PFSK-1 (cell line): Measurements from ENCODE around the gene CDK16.

Experiments
- FOXP2 ChIP-seq: optimal IDR thresholded peaks from 2 replicates; pipeline ENCODE3; 2011; ENCODE audit warnings: borderline replicate concordance, control low read depth, inconsistent platforms; ENCODE audit not compliant: insufficient read depth; ENCODE audit errors: extremely low read length, extremely low read depth
- POLR2AphosphoS5 ChIP-seq: IDR thresholded peaks from 2 replicates; pipeline ENCODE4 v1.6.1; 2012; ENCODE audit warnings: low read depth, mild to moderate bottlenecking, control low read depth, low read length, moderate library complexity
- SIN3A ChIP-seq: IDR thresholded peaks from 2 replicates; pipeline ENCODE4 v1.6.1; 2012; ENCODE audit warnings: mild to moderate bottlenecking, low read length, moderate library complexity, borderline replicate concordance; ENCODE audit not compliant: insufficient read depth
- TAF1 ChIP-seq: IDR thresholded peaks from 2 replicates; pipeline ENCODE4 v1.6.1; 2012; ENCODE audit warnings: low read length, control low read depth, borderline replicate concordance; ENCODE audit not compliant: insufficient read depth
- TF ChIP-seq, protein P1 (sequence below), 2 experiments: IDR thresholded peaks; 2 replicates each; pipeline versions ENCODE4 v1.6.1 to v1.8.0; 2011 to 2012; ENCODE audit warnings: low read depth in 2 of 2, low read length in 2 of 2, control low read depth in 1 of 2, inconsistent platforms in 1 of 2, mild to moderate bottlenecking in 1 of 2, moderate library complexity in 1 of 2; ENCODE audit not compliant: insufficient read depth in 1 of 2

CDK16 gene

GRCh38 chrX:47228550-47229270 lies 10.2 kb downstream of the CDK16 start:
- TF ChIP-seq SIN3A: no peak

GRCh38 chrX:47229427-47229826 lies 10.9 kb downstream of the CDK16 start:
- TF ChIP-seq, protein P1, sequence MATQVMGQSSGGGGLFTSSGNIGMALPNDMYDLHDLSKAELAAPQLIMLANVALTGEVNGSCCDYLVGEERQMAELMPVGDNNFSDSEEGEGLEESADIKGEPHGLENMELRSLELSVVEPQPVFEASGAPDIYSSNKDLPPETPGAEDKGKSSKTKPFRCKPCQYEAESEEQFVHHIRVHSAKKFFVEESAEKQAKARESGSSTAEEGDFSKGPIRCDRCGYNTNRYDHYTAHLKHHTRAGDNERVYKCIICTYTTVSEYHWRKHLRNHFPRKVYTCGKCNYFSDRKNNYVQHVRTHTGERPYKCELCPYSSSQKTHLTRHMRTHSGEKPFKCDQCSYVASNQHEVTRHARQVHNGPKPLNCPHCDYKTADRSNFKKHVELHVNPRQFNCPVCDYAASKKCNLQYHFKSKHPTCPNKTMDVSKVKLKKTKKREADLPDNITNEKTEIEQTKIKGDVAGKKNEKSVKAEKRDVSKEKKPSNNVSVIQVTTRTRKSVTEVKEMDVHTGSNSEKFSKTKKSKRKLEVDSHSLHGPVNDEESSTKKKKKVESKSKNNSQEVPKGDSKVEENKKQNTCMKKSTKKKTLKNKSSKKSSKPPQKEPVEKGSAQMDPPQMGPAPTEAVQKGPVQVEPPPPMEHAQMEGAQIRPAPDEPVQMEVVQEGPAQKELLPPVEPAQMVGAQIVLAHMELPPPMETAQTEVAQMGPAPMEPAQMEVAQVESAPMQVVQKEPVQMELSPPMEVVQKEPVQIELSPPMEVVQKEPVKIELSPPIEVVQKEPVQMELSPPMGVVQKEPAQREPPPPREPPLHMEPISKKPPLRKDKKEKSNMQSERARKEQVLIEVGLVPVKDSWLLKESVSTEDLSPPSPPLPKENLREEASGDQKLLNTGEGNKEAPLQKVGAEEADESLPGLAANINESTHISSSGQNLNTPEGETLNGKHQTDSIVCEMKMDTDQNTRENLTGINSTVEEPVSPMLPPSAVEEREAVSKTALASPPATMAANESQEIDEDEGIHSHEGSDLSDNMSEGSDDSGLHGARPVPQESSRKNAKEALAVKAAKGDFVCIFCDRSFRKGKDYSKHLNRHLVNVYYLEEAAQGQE (IDR thresholded peaks at IDR 0.05; ENCODE audit: insufficient read depth in 1 of 2, low read depth in 2 of 2, low read length in 2 of 2): no peak
- TF ChIP-seq TAF1: no peak
- TF ChIP-seq POLR2AphosphoS5: no peak
- no peak for TF ChIP-seq SIN3A
- TF ChIP-seq FOXP2: no peak

DNA sequence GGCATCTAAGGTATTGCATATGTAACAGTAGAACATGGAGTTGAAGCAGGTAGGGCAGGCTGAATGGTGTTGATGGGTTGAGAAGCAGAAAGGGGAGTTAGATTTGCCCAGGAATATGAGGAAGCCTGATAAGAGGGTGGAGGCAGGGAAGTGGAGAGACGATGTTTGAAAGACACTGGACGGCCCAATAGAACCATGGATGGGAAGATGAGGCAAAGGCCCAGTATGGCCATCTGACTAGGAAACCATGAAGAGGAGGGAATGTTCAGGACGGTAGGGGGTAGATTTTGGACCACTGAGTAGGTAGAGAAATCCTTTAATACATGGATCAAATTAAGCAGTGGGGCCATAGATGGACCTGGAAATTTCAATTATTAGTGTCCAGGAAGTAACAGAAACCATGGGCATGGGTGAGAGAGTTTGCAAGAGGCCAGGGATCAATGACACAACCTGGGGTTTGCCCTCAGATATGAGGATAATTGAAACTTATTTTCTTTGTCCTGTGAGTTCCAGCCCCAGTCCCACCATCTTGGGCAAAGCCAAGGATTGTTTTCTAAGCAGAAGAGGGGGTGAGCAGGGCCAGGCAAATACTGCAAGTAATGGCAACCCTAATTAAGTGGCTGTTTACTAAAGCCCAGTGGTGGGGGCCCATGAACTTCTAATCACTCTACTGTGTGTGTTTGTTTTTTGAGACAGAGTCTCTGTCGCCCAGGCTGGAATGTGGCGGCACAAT lies 11.8 kb downstream of the CDK16 start:
- TF ChIP-seq, protein P1 (IDR thresholded peaks at IDR 0.05; ENCODE audit: insufficient read depth in 1 of 2, low read depth in 2 of 2, low read length in 2 of 2): no peak
- no peak for TF ChIP-seq TAF1
- TF ChIP-seq POLR2AphosphoS5: peak; percentile 71
- no peak for TF ChIP-seq FOXP2
- no peak for TF ChIP-seq SIN3A

GRCh38 chrX:47231167-47231566 lies 12.7 kb downstream of the CDK16 start:
- TF ChIP-seq, protein P1 (IDR thresholded peaks at IDR 0.05; ENCODE audit: insufficient read depth in 1 of 2, low read depth in 2 of 2, low read length in 2 of 2): no peak
- TF ChIP-seq SIN3A: no peak
- TF ChIP-seq TAF1: no peak
- no peak for TF ChIP-seq FOXP2
- no peak for TF ChIP-seq POLR2AphosphoS5

GRCh38 chrX:47232197-47232802 lies 13.8 kb downstream of the CDK16 start:
- TF ChIP-seq SIN3A: no peak

DNA sequence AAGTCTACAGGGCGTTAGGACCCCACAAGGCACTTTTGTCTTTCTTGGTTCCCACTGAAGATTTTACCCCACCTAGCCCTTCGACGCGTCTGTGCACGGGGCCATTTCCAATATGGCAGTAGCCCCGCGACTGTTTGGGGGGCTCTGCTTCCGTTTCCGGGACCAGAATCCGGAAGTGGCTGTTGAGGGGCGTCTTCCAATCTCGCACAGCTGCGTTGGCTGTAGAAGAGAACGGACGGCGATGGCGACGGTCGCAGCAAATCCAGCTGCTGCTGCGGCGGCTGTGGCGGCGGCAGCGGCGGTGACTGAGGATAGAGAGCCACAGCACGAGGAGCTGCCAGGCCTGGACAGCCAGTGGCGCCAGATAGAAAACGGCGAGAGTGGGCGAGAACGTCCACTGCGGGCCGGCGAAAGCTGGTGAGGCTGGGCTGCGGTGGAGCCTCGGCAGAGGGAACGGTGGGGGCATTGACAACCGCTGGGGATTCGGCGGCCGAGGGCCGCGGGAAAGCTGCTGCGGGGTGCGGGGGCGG lies 14.4 kb downstream of the CDK16 start, which contains the start of gene USP11:
TSS of gene USP11 (plus strand) at position 207 of the 530 bp plus-strand sequence. CDS start at position 242, 35 bp downstream.
- TF ChIP-seq FOXP2 (no peak), POLR2AphosphoS5 (no peak; the same call in 1 of the 2 replicates), TAF1 (no peak), SIN3A (no peak)
- TF ChIP-seq, protein P1 (IDR thresholded peaks at IDR 0.05; ENCODE audit: insufficient read depth in 1 of 2, low read depth in 2 of 2, low read length in 2 of 2): no peak
